GM20431 (cell line): ENCODE measurements around the gene ARHGEF17.
"Not testable (repeated sequence)": the region's sequence is repeated elsewhere in the genome, so short reads cannot be mapped to it uniquely, and the experiment has no call there.

ENCODE experiments used
- in situ Hi-C: fragments of 300-500 bp; cut with MseI, MboI; formaldehyde crosslinking; loops from one replicate; pipeline ENCODE4 v1.15.0; 2020; ENCODE audit warnings: low sequenced_read_pairs; ENCODE audit not compliant: unreplicated experiment

ARHGEF17 gene

GRCh38 chr11:73308003-73308960, at the start of gene ARHGEF17:
ARHGEF17 (plus strand) TSS chr11:73308276; CDS start chr11:73308639, 363 bp downstream.
- in situ Hi-C loops = no loop called here

GRCh38 chr11:73259406-73260126, 48.5 kb upstream of the ARHGEF17 start:
- in situ Hi-C loops = no loop called here

GRCh38 chr11:73260127-73260457, 48.0 kb upstream of the ARHGEF17 start:
- in situ Hi-C loops = no loop called here

- in situ Hi-C loops = no loop called here
These were observed 45.1 kb upstream of the ARHGEF17 start for GRCh38 chr11:73262851-73263495.

- in situ Hi-C loops = no loop called here
These were observed 44.4 kb upstream of the ARHGEF17 start for GRCh38 chr11:73263640-73264039.

GRCh38 chr11:73265278-73265810, 42.7 kb upstream of the ARHGEF17 start:
- in situ Hi-C loops = no loop called here

GRCh38 chr11:73265853-73266645, 42.0 kb upstream of the ARHGEF17 start:
- in situ Hi-C loops = no loop called here

GRCh38 chr11:73266646-73267020, 41.4 kb upstream of the ARHGEF17 start:
- in situ Hi-C loops = no loop called here

- in situ Hi-C loops = no loop called here
These were observed 40.8 kb upstream of the ARHGEF17 start for GRCh38 chr11:73267122-73267846.

GRCh38 chr11:73267906-73268540, 40.1 kb upstream of the ARHGEF17 start:
- in situ Hi-C loops = no loop called here

GRCh38 chr11:73268671-73269271, 39.3 kb upstream of the ARHGEF17 start:
- in situ Hi-C loops = no loop called here

GRCh38 chr11:73269459-73270015, 38.5 kb upstream of the ARHGEF17 start:
- in situ Hi-C loops = no loop called here

GRCh38 chr11:73270016-73270854, 37.8 kb upstream of the ARHGEF17 start:
- in situ Hi-C loops = no loop called here

- in situ Hi-C loops = no loop called here
These were observed 37.1 kb upstream of the ARHGEF17 start for GRCh38 chr11:73270855-73271477.

GRCh38 chr11:73271478-73271865, 36.6 kb upstream of the ARHGEF17 start:
- in situ Hi-C loops = not testable (repeated sequence)

GRCh38 chr11:73271936-73272679, 36.0 kb upstream of the ARHGEF17 start, which contains the start of gene P2RY6:
P2RY6 (plus strand) TSS chr11:73272338; CDS start chr11:73296519, 24,181 bp downstream.
- in situ Hi-C loops = no loop called here
